HL-60 (cell line): ENCODE data around the gene SCN4A.

ENCODE experiments used
- DNase-seq, 2 experiments: peaks; one replicate each; pipeline ENCODE4 v3.0.0-alpha.2; 2010 to 2020; ENCODE audit warnings: low read depth in 1 of 2, low spot score in 1 of 2
- H3K27ac ChIP-seq: fragments of 250-450 bp; sonication (Bioruptor Pico); replicated peaks from 2 replicates; pipeline ENCODE4 v1.5.1; 2020; ENCODE audit warnings: mild to moderate bottlenecking, moderate library complexity
- H3K27me3 ChIP-seq: fragments of 250-450 bp; sonication (Bioruptor Pico); 2 replicates; pipeline ENCODE4 v1.5.1; 2021; ENCODE audit warnings: mild to moderate bottlenecking, moderate library complexity; ENCODE audit not compliant: insufficient read depth, poor library complexity, severe bottlenecking
- H3K4me3 ChIP-seq: replicated peaks from 2 replicates; pipeline ENCODE4 v1.5.1; 2011; ENCODE audit warnings: mild to moderate bottlenecking, control low read depth, low read length; ENCODE audit not compliant: insufficient read depth
- CTCF ChIP-seq: IDR thresholded peaks from one replicate; pipeline ENCODE4 v1.5.1; 2011; ENCODE audit warnings: low read length, control low read depth, inconsistent platforms; ENCODE audit not compliant: insufficient read depth
- GABPA ChIP-seq: IDR thresholded peaks from 2 replicates; pipeline ENCODE4 v1.6.1; 2012; ENCODE audit warnings: low read depth
- POLR2AphosphoS5 ChIP-seq: IDR thresholded peaks from 2 replicates; pipeline ENCODE4 v1.6.1; 2012; ENCODE audit warnings: low read depth
- REST ChIP-seq: IDR thresholded peaks from 2 replicates; pipeline ENCODE4 v1.6.1; 2012; ENCODE audit warnings: low read depth; ENCODE audit not compliant: insufficient replicate concordance
- SPI1 ChIP-seq: IDR thresholded peaks from 2 replicates; pipeline ENCODE4 v1.6.1; 2012; ENCODE audit warnings: low read depth, mild to moderate bottlenecking, borderline replicate concordance

SCN4A gene

DNA sequence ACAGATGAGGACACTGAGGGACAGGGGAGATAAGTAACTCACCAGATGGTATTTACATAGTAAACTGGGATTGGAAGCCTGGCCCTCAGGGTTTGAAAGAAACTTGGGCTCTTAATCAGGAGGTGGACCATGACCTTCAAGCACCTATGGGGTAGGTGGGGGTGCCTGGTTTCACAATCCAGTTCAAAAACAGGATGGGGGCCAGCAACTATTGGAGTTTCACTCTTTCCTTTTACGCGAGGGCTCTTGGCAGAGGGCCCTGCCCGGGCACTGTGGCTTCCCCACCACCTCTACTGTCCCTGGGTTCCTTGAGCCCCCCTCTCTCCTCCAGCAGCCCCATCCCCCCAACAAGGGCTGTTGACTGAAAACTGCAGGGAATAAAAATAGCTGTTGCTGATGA, 14.1 kb upstream of the SCN4A start:
- no peak for DNase-seq
- no peaks in the 10 kb centered on the region for H3K27me3 ChIP-seq
- no peak overlapping the region for H3K27ac ChIP-seq
- no peak overlapping the region for H3K4me3 ChIP-seq
- TF ChIP-seq POLR2AphosphoS5 = no peak
- TF ChIP-seq REST = no peak
- no peak for TF ChIP-seq GABPA
- no peak for TF ChIP-seq CTCF
- no peak for TF ChIP-seq SPI1

- TF ChIP-seq POLR2AphosphoS5 (no peak), REST (no peak), GABPA (no peak), CTCF (no peak), SPI1 (no peak)
- H3K27ac ChIP-seq = no peak overlapping the region
- no peak overlapping the region for H3K4me3 ChIP-seq
- no peak for DNase-seq
- H3K27me3 ChIP-seq = no peaks in the 10 kb centered on the region
Measured at GRCh38 chr17:63985387-63986140, 12.8 kb upstream of the SCN4A start.

- peak; percentile 68 to 71 for DNase-seq
- H3K27me3 ChIP-seq = no peaks in the 10 kb centered on the region
- H3K27ac ChIP-seq = no peak overlapping the region
- H3K4me3 ChIP-seq = no peak overlapping the region
- TF ChIP-seq CTCF = no peak
- TF ChIP-seq GABPA = peak; percentile 49
- peak; percentile 45; the same call in 1 of the 2 replicates for TF ChIP-seq POLR2AphosphoS5
Measured at GRCh38 chr17:63984651-63985386, 12.1 kb upstream of the SCN4A start.
